ENCODE results near the gene RPIA. TPM values are rescaled to one million over a fixed set of nuclear protein-coding genes. Genes with fewer than 3 reads are reported as not detected.
A peak's percentile ranks its signal among the peaks of the same experiment; 100 is the strongest.

Gene RPIA
- total and polyA plus RNA-seq, 9 of the 15 experiments (the other 6 are each of a cell fraction or from before 2014, with no cell fraction given): 7.8 to 41.2 (median 25.8) TPM

GRCh38 chr2:88747990-88748389 is 56.5 kb downstream of the RPIA start:
- H3K9me1 ChIP-seq (ENCODE audit: control insufficient read depth, insufficient read depth, low read length): no peaks in the 10 kb centered on the region
- no peak for FAIRE-seq
- ATAC-seq: no peak
- CTCF ChIA-PET (ENCODE audit: low intra/inter-chr PET ratio): no interaction called here
- DNase-seq (ENCODE audit: extremely low read depth in 1 of 4, low spot score in 3 of 4): no peak
- no peak overlapping the region for H3K9ac ChIP-seq (ENCODE audit: insufficient read depth in 1 of 2, low read depth in 2 of 2, low read length in 2 of 2)
- no peak overlapping the region for H2AFZ ChIP-seq (ENCODE audit: low read depth, low read length)
- POLR2A ChIA-PET: no interaction called here
- H3K4me3 ChIP-seq: no peak overlapping the region
- no peak for TF ChIP-seq TFAM (CRISPR knock-in tag; conservative IDR thresholded peaks at IDR 0.05)
- H3K4me1 ChIP-seq (replicated peaks in 1 of 2; ENCODE audit: control insufficient read depth in 2 of 2, insufficient read depth in 2 of 2, low read length in 2 of 2): no peaks in the 10 kb centered on the region
- H3K36me3 ChIP-seq (ENCODE audit: control insufficient read depth, insufficient read depth, low read length): peaks cover 67% of the 10 kb centered on the region
- no peaks in the 10 kb centered on the region for H3K27me3 ChIP-seq (ENCODE audit: control insufficient read depth in 2 of 2, insufficient read depth in 2 of 2, low read length in 2 of 2)
- no peaks in the 10 kb centered on the region for H3K9me3 ChIP-seq (replicated peaks; ENCODE audit: control insufficient read depth, insufficient read depth, low read depth, low read length)
- H3K79me2 ChIP-seq (ENCODE audit: control insufficient read depth, insufficient read depth, low read length): no peaks in the 10 kb centered on the region
- BruUV-seq (replicated peaks): no TSS peak
- H3K4me2 ChIP-seq (ENCODE audit: insufficient read depth, low read length): no peak overlapping the region
- in situ Hi-C loops (cut with MboI) (no loop called here), intact Hi-C loops (cut with micrococcal nuclease) (no loop called here)
- H3K27ac ChIP-seq (ENCODE audit: extremely low read depth, low read depth, low read length): no peak overlapping the region
- 88% methylated on average over 2 of the region's 2 CpGs for WGBS (ENCODE audit: insufficient coverage, low coverage, missing lambda C conversion rate)
- no peaks in the 10 kb centered on the region for H4K20me1 ChIP-seq (replicated peaks; ENCODE audit: control insufficient read depth, insufficient read depth, low read length)

GRCh38 chr2:88751768-88752167 is 60.3 kb downstream of the RPIA start:
- H3K36me3 ChIP-seq (ENCODE audit: control insufficient read depth, insufficient read depth, low read length): peaks cover 59% of the 10 kb centered on the region
- DNase-seq (ENCODE audit: extremely low read depth in 1 of 4, low spot score in 3 of 4) (peak in 1 of 4 experiments; percentile 1), ATAC-seq (no peak), FAIRE-seq (no peak)
- no peak overlapping the region for H3K4me3 ChIP-seq
- ChIA-PET POLR2A (interaction anchor here (1.5 kb wide), 1 partner anchor 26 kb away, joined by 3 read pairs; no protein-coding TSS in a partner anchor), CTCF (ENCODE audit: low intra/inter-chr PET ratio) (no interaction called here)
- H3K9me3 ChIP-seq (replicated peaks; ENCODE audit: control insufficient read depth, insufficient read depth, low read depth, low read length): no peaks in the 10 kb centered on the region
- no peak overlapping the region for H3K27ac ChIP-seq (ENCODE audit: extremely low read depth, low read depth, low read length)
- intact Hi-C loops (cut with micrococcal nuclease): no loop called here
- H3K79me2 ChIP-seq (ENCODE audit: control insufficient read depth, insufficient read depth, low read length): no peaks in the 10 kb centered on the region
- in situ Hi-C loops (cut with MboI): no loop called here
- H3K4me1 ChIP-seq (replicated peaks in 1 of 2; ENCODE audit: control insufficient read depth in 2 of 2, insufficient read depth in 2 of 2, low read length in 2 of 2): peaks cover 0 to 9% of the 10 kb centered on the region in 2 experiments; a peak in 2 of 5 replicates
- BruUV-seq (replicated peaks): no TSS peak
- 81% methylated on average over 3 of the region's 3 CpGs for WGBS (ENCODE audit: insufficient coverage, low coverage, missing lambda C conversion rate)
- no peaks in the 10 kb centered on the region for H3K9me1 ChIP-seq (ENCODE audit: control insufficient read depth, insufficient read depth, low read length)
- H2AFZ ChIP-seq (ENCODE audit: low read depth, low read length): no peak overlapping the region
- no peak overlapping the region for H3K9ac ChIP-seq (ENCODE audit: insufficient read depth in 1 of 2, low read depth in 2 of 2, low read length in 2 of 2)
- H4K20me1 ChIP-seq (replicated peaks; ENCODE audit: control insufficient read depth, insufficient read depth, low read length): no peaks in the 10 kb centered on the region
- H3K4me2 ChIP-seq (ENCODE audit: insufficient read depth, low read length): no peak overlapping the region
- no peaks in the 10 kb centered on the region for H3K27me3 ChIP-seq (ENCODE audit: control insufficient read depth in 2 of 2, insufficient read depth in 2 of 2, low read length in 2 of 2)
- TF ChIP-seq MYBL2 (IDR thresholded peaks at IDR 0.05; ENCODE audit: low read depth) (no peak), MYBL2 (CRISPR knock-in tag; IDR thresholded peaks at IDR 0.05; ENCODE audit: borderline replicate concordance) (no peak), ZNF592 (IDR thresholded peaks at IDR 0.05) (no peak), HDAC2 (IDR thresholded peaks at IDR 0.05) (no peak), KLF16 (IDR thresholded peaks at IDR 0.05) (no peak), IFI16 (CRISPR knock-in tag; IDR thresholded peaks at IDR 0.05) (no peak), NR1H2 (CRISPR knock-in tag; IDR thresholded peaks at IDR 0.05) (no peak), HMG20A (CRISPR knock-in tag; conservative IDR thresholded peaks at IDR 0.05) (no peak), CBFA2T2 (conservative IDR thresholded peaks at IDR 0.05) (no peak), PCBP1 (IDR thresholded peaks at IDR 0.05; ENCODE audit: low read depth, low read length, poor library complexity, severe bottlenecking) (no peak), BHLHE40 (IDR thresholded peaks at IDR 0.05; ENCODE audit: low read length) (no peak), RFX1 (IDR thresholded peaks at IDR 0.05) (no peak)
